Neuronal stem cell (in vitro differentiated cells): Measurements from ENCODE around the gene ZNF549.

Experiments used
- DNase-seq: peaks from one replicate; pipeline ENCODE4 v3.0.0-alpha.2; 2013; ENCODE audit warnings: low spot score
- H2AFZ ChIP-seq: one replicate; pipeline ENCODE4 v1.6.1; 2013; ENCODE audit warnings: mild to moderate bottlenecking, low read length, inconsistent platforms
- H2AK5ac ChIP-seq: 2 replicates; pipeline ENCODE4 v1.6.1; 2013; ENCODE audit warnings: low read depth, mild to moderate bottlenecking, inconsistent platforms, low read length, moderate library complexity, mixed read lengths
- H2BK120ac ChIP-seq: 2 replicates; pipeline ENCODE4 v1.6.1; 2013; ENCODE audit warnings: low read depth, mild to moderate bottlenecking, inconsistent platforms, low read length, moderate library complexity, mixed read lengths
- H2BK12ac ChIP-seq: one replicate; pipeline ENCODE4 v1.6.1; 2013; ENCODE audit warnings: low read length, inconsistent platforms
- H2BK15ac ChIP-seq: 2 replicates; pipeline ENCODE4 v1.6.1; 2013; ENCODE audit warnings: mild to moderate bottlenecking, low read length, inconsistent platforms, mixed read lengths
- H2BK5ac ChIP-seq: one replicate; pipeline ENCODE4 v1.6.1; 2013; ENCODE audit warnings: inconsistent platforms, mild to moderate bottlenecking, low read length, moderate library complexity
- H3K14ac ChIP-seq: one replicate; pipeline ENCODE4 v1.6.1; 2013; ENCODE audit warnings: low read length, inconsistent platforms
- H3K18ac ChIP-seq: 2 replicates; pipeline ENCODE4 v1.6.1; 2013; ENCODE audit warnings: low read length, inconsistent platforms
- H3K23ac ChIP-seq: 2 replicates; pipeline ENCODE4 v1.6.1; 2013; ENCODE audit warnings: low read depth, mild to moderate bottlenecking, mixed read lengths, low read length, inconsistent platforms; ENCODE audit not compliant: poor library complexity
- H3K27ac ChIP-seq: replicated peaks from 3 replicates; pipeline ENCODE4 v1.5.1; 2013; ENCODE audit warnings: low read length, inconsistent platforms
- H3K27me3 ChIP-seq, 3 experiments: 2 replicates each; pipeline ENCODE4 v1.6.1; 2013; ENCODE audit warnings: low read length in 3 of 3, mild to moderate bottlenecking in 2 of 3, inconsistent platforms in 1 of 3, low read depth in 1 of 3, mixed read lengths in 1 of 3, moderate library complexity in 1 of 3; ENCODE audit not compliant: control insufficient read depth in 3 of 3, insufficient read depth in 3 of 3
- H3K36me3 ChIP-seq, 2 donors: replicated peaks in 1 of 2; 2 replicates each; pipeline ENCODE4 v1.6.1; 2013; ENCODE audit warnings: low read length in 2 of 2; ENCODE audit not compliant: control insufficient read depth in 2 of 2, insufficient read depth in 2 of 2
- H3K4ac ChIP-seq: 2 replicates; pipeline ENCODE4 v1.6.1; 2013; ENCODE audit warnings: inconsistent platforms, mild to moderate bottlenecking, low read length, moderate library complexity
- H3K4me1 ChIP-seq, 2 donors: 1 replicate in 1 of 2; 2 replicates in 1 of 2; pipeline ENCODE4 v1.6.1; 2013; ENCODE audit warnings: low read length in 2 of 2, low read depth in 1 of 2; ENCODE audit not compliant: control insufficient read depth in 2 of 2, insufficient read depth in 1 of 2
- H3K4me2 ChIP-seq: one replicate; pipeline ENCODE4 v1.6.1; 2013; ENCODE audit warnings: mild to moderate bottlenecking, low read length, inconsistent platforms; ENCODE audit not compliant: insufficient read depth, poor library complexity, severe bottlenecking
- H3K4me3 ChIP-seq, 2 donors: 2 replicates each; pipeline ENCODE4 v1.5.1; 2013; ENCODE audit warnings: low read length in 2 of 2, mild to moderate bottlenecking in 2 of 2, inconsistent platforms in 1 of 2, moderate library complexity in 1 of 2
- H3K79me1 ChIP-seq: one replicate; pipeline ENCODE4 v1.6.1; 2013; ENCODE audit warnings: low read depth, mild to moderate bottlenecking, inconsistent platforms, low read length, moderate library complexity
- H3K9ac ChIP-seq: one replicate; pipeline ENCODE4 v1.6.1; 2013; ENCODE audit warnings: mild to moderate bottlenecking, low read depth, low read length, inconsistent platforms; ENCODE audit not compliant: poor library complexity
- H3K9me3 ChIP-seq, 2 donors: replicated peaks in 1 of 2; 2 replicates each; pipeline versions ENCODE3 to v1.6.1; 2013; ENCODE audit warnings: low read length in 2 of 2, mild to moderate bottlenecking in 2 of 2, inconsistent platforms in 1 of 2, low read depth in 1 of 2, mixed read lengths in 1 of 2, moderate library complexity in 1 of 2; ENCODE audit not compliant: control insufficient read depth in 2 of 2, insufficient read depth in 1 of 2
- H4K8ac ChIP-seq: one replicate; pipeline ENCODE4 v1.6.1; 2013; ENCODE audit warnings: low read depth, mild to moderate bottlenecking, inconsistent platforms, low read length, moderate library complexity
- H4K91ac ChIP-seq: one replicate; pipeline ENCODE4 v1.6.1; 2013; ENCODE audit warnings: low read length, low read depth, mild to moderate bottlenecking, inconsistent platforms; ENCODE audit not compliant: poor library complexity
- WGBS, 2 donors: extraction: QIAGEN DNeasy Blood & Tissue Kit; methylation state at CpG; one replicate each; pipeline ENCODE4 v1.1.7; 2013; ENCODE audit warnings: missing lambda C conversion rate in 2 of 2, mixed read lengths in 1 of 2; ENCODE audit not compliant: insufficient read length in 2 of 2, insufficient replicate concordance in 1 of 2; ENCODE audit errors: extremely low coverage in 2 of 2; 5-methylcytosine and 5-hydroxymethylcytosine counted together

The ZNF549 gene

GRCh38 chr19:57559008-57559403 lies 31.9 kb downstream of the ZNF549 start:
- Histone ChIP-seq H2BK12ac (no peak overlapping the region), H2BK5ac (peak overlapping the region; percentile 91), H3K4me3 (peak overlapping the region; percentile 95 to 99), H3K27me3 (no peaks in the 10 kb centered on the region), H3K9ac (peak overlapping the region; percentile 97), H3K4me2 (peak overlapping the region; percentile 70), H3K23ac (no peak overlapping the region), H3K14ac (peak overlapping the region; percentile 59), H4K8ac (no peak overlapping the region), H3K9me3 (peaks cover 9 to 43% of the 10 kb centered on the region in 2 donors), H3K4me1 (peaks cover 8 to 10% of the 10 kb centered on the region in 2 donors), H3K27ac (no peak overlapping the region), H2BK15ac (no peak overlapping the region), H2AK5ac (peak overlapping the region; percentile 71), H3K36me3 (peaks cover 14 to 34% of the 10 kb centered on the region in 2 donors), H3K4ac (no peak overlapping the region), H3K18ac (peak overlapping the region; percentile 76), H3K79me1 (peaks cover 5% of the 10 kb centered on the region), H2AFZ (peak overlapping the region; percentile 92), H4K91ac (no peak overlapping the region), H2BK120ac (no peak overlapping the region)
- no peak for DNase-seq
- no CpG with 5 or more reads among the region's 22 CpGs for WGBS, 2 donors

DNA sequence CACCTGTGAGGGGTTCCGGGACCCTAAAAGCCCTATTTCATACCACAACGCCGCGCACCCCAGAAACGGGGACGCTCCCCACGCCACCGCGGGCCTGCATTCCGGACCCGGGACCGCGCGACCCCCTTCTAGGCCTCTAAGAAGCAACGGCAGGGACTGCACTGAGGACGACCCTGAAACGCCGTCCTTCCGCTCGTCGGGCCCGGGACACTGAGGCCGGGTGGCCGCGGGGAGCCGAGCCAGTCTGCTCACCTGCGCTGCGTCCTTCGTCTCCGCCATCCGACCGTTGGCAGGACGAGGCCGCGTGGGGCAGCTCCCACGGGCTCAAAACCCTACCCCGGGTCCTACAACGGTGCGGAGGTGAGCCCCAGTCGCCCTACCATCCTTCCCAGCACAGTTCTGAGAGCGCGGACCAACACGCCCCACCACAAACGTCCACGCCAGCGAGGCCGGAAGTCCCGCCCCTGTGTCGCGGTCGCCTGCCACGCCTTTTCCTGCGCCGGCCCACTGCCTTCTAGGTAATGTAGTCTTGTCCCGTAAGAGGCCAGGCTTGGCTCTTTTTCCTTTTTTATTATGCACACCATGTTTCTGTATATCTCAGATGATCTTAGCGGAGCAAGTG lies 32.4 kb downstream of the ZNF549 start, which contains the start of gene ZNF550:
TSS of gene ZNF550 (minus strand) at position 460 of the 622 bp plus-strand sequence. CDS start at position 279, 181 bp downstream.
- Histone ChIP-seq H2AK5ac (peak within 1 kb of the TSS; percentile 71), H3K4me2 (peak within 1 kb of the TSS; percentile 70), H3K9me3 (peaks cover 8 to 42% of the 10 kb centered on the region in 2 donors), H3K4me3 (peak within 1 kb of the TSS; percentile 95 to 99), H3K18ac (peak within 1 kb of the TSS; percentile 76), H3K4ac (no peak within 1 kb of the TSS), H3K27me3 (no peaks in the 10 kb centered on the region), H2BK15ac (no peak within 1 kb of the TSS), H3K36me3 (peaks cover 9 to 29% of the 10 kb centered on the region in 2 donors), H2BK5ac (peak within 1 kb of the TSS; percentile 91), H4K91ac (no peak within 1 kb of the TSS), H2BK120ac (no peak within 1 kb of the TSS), H3K14ac (peak within 1 kb of the TSS; percentile 59), H2AFZ (peak within 1 kb of the TSS; percentile 92), H4K8ac (no peak within 1 kb of the TSS), H3K23ac (peak within 1 kb of the TSS; percentile 78), H3K79me1 (peaks cover 5% of the 10 kb centered on the region), H2BK12ac (no peak within 1 kb of the TSS), H3K9ac (peak within 1 kb of the TSS; percentile 97), H3K27ac (no peak within 1 kb of the TSS), H3K4me1 (peaks cover 8 to 10% of the 10 kb centered on the region in 2 donors)
- WGBS, 2 donors = no CpG with 5 or more reads among the region's 56 CpGs
- DNase-seq = peak; percentile 64

DNA sequence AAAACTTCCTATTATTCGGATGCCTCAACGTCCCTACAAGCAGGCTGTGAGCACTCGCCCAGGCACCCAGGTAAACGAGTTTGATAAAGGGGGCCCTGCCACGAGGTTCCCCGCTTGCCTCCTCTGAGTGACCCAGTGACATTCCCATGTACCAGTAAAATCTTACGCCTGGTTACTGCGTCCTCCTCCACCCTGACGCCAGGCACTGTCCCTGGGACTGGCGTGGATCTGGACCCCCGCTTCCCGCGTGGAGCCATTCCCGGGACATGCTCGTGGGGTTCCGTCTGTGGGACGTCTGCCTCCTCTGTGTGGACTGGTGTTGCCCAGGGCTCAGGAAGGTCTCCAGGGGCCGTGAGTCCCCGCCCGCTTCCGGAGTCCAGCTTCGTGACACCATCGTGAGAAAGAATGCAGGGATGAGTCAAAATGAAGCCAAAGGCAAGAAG lies 32.9 kb downstream of the ZNF549 start:
- peaks cover 6 to 24% of the 10 kb centered on the region in 2 donors for H3K36me3 ChIP-seq
- H4K8ac ChIP-seq = no peak overlapping the region
- no peak overlapping the region for H3K14ac ChIP-seq
- H2AK5ac ChIP-seq = no peak overlapping the region
- no peak overlapping the region for H3K4ac ChIP-seq
- no peak for DNase-seq
- H2BK15ac ChIP-seq = no peak overlapping the region
- no peak overlapping the region for H3K18ac ChIP-seq
- H3K4me1 ChIP-seq = peaks cover 8 to 10% of the 10 kb centered on the region in 2 donors
- H3K27ac ChIP-seq = no peak overlapping the region
- H3K27me3 ChIP-seq = no peaks in the 10 kb centered on the region
- no peak overlapping the region for H2BK120ac ChIP-seq
- H2AFZ ChIP-seq = peak overlapping the region; percentile 92
- peak overlapping the region; percentile 53 to 95 for H3K4me3 ChIP-seq
- H3K4me2 ChIP-seq = no peak overlapping the region
- no peak overlapping the region for H2BK5ac ChIP-seq
- no CpG with 5 or more reads among the region's 23 CpGs for WGBS, 2 donors
- H3K9ac ChIP-seq = no peak overlapping the region
- no peak overlapping the region for H3K23ac ChIP-seq
- peaks cover 5% of the 10 kb centered on the region for H3K79me1 ChIP-seq
- H3K9me3 ChIP-seq = peaks cover 9 to 42% of the 10 kb centered on the region in 2 donors
- H4K91ac ChIP-seq = no peak overlapping the region
- H2BK12ac ChIP-seq = no peak overlapping the region

GRCh38 chr19:57563547-57563946 lies 36.4 kb downstream of the ZNF549 start:
- no peak overlapping the region for H3K4ac ChIP-seq

More at GRCh38 chr19:57563547-57563946, 36.4 kb downstream of the ZNF549 start:
- H3K27ac ChIP-seq = no peak overlapping the region
- no peak overlapping the region for H4K91ac ChIP-seq
- no peak overlapping the region for H3K4me3 ChIP-seq
- H3K79me1 ChIP-seq = peaks cover 3% of the 10 kb centered on the region
- H3K4me1 ChIP-seq = peaks cover 2 to 4% of the 10 kb centered on the region in 2 donors
- H4K8ac ChIP-seq = no peak overlapping the region
- H3K36me3 ChIP-seq = no peaks in the 10 kb centered on the region
- no peak overlapping the region for H2AFZ ChIP-seq
- no peak for DNase-seq
- no peak overlapping the region for H2AK5ac ChIP-seq
- no peak overlapping the region for H2BK12ac ChIP-seq
- no peak overlapping the region for H3K14ac ChIP-seq
- peaks cover 29 to 53% of the 10 kb centered on the region in 2 donors for H3K9me3 ChIP-seq
- H3K9ac ChIP-seq = no peak overlapping the region
- H3K23ac ChIP-seq = no peak overlapping the region
- H3K18ac ChIP-seq = no peak overlapping the region
- no peak overlapping the region for H2BK5ac ChIP-seq
- no peaks in the 10 kb centered on the region for H3K27me3 ChIP-seq
- no peak overlapping the region for H2BK15ac ChIP-seq
- H3K4me2 ChIP-seq = no peak overlapping the region
- no peak overlapping the region for H2BK120ac ChIP-seq
- WGBS, 2 donors = no CpG with 5 or more reads among the region's 1 CpG
